HG03520 (cell line): Measurements from ENCODE around the gene UST.

Source experiments
- ATAC-seq: cut with Tn5 transposase; IDR thresholded peaks from one replicate; pipeline ENCODE4 v1.9.1; 2021; ENCODE audit warnings: mild to moderate bottlenecking, moderate library complexity; ENCODE audit not compliant: unreplicated experiment

The UST gene

DNA sequence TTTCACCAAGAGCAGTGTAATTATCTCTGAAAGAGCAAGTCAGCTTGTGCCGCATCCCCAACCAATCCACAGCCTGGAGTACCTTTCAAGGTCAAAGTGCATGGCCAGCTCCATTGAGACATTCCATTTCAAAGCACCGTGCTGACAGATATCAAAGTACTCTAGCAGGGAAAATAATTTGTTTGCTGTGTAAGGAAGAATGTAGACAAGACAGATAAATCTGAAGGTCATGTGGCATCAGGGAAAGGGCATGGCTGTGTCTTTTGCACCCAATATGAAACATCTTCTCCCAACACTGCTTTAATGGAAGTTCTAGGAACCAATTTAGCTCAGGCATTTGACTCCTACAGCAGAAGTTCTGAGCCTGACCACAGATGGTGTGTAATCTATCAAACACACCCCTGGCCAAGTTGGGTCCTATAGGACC is 328.0 kb downstream of the UST start:
- ATAC-seq = no peak

DNA sequence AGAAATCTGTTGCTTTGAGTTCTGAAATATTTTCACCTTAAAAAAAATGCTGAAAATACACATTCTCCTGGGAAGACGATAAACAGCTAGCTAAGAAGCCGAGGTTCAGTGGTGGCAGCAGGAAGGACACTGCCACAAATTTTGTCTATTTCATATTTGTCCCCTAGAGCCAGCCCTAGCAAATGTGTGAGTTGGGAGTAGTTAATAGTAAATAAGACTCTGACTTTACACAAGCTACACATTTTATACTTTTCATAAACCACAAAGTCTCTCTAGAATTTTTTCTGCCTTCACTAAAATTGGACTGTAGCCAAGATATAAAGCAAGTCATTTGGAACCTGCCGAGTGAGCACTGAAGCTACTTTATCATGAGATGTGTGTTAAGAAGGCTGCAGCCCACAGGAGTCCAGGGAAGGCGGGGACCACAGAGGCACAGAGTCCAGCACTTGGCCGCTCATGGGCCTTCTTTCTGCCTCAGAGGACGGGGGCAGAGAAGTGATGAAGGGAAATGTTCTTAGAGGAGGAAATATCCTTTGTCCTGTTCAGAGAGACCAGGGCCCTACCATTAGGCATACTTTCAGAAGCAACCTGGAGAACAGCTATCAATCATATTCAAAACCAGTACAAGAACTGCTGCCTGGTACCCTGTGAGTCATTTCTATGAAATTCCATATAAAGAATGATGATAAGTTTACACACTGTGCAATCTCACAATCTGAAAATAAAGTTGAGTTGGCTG is 329.0 kb downstream of the UST start:
- ATAC-seq = no peak

DNA sequence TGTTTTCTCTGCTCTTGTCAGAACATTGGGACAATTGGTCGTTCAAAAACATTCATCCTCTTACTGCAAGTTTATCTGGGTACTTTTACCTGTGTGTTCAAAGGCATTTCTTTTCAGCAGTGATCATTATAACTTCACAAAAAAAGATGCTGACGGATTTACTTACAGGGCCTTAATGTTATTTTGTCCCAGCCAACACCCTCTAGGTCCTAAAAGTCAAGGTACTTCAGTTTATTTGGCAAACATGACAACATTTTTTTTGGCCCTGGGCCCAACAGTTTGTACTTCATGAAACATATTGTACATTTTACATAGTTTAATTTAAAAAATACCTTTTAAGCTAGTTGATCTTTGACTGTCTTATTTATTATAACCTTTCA is 329.5 kb downstream of the UST start:
- no peak for ATAC-seq

DNA sequence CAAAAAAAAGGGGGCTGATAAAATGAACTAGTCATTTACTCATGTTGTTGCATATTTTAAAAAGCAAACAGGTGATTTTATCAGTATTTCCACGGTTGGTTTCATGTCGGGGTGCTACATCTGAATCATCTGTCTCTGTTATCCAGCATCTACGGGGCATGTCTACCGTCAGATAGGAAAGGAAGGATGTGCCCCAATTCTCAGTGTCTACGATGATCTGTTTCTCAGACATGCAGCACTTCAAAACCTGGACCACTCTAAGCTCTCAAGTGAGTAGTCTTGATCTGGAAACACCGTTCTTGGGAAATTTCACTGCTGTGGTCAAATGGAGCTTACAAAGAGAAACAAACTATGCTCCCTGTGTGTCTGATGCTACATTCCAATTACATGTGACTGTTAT is 330.4 kb downstream of the UST start:
- ATAC-seq = no peak

DNA sequence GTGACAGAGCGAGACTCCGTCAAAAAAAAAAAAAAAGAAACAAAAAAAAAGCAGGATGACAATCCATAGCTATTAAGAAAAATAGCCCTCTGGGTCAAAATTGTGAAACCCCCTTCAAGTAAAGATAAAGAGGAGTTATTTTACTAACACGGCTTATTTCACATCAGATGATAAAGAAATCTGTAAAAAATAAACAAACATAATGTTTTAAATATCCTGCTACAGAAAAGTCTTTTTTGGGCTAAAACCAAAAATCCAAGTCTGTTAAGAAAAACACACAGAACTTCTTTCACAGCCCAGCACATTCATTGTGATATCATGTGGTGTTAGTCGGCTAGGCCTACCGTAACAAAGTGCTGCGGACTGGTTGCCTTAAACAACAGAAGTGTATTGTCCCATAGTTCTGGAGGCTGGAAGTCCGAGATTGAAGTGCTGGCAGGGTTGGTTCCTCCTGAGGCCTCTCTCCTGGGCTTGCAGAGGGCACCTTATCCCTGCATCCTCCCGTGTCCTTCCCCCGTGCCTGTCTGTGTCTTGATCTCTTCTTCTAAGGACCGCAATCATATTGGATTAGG is 331.5 kb downstream of the UST start:
- no peak for ATAC-seq

DNA sequence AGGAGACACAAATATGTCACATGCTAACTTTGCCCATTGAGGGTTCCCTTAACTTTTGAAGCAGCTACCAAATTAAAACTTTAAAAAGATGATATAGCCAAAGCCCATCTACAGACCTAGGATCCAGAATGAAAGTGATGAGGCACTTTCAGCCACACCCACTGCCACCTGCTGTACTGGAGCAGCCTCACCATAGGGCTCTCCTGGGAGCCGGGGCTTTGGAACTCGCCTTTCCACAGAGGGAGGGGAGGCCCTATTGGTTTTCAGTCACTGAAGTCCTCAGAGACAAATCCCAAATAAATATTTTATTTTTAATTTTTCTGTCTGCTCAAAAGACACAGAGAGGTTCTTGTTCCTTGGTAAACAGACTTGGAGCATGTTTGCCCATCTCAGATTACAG is 332.6 kb downstream of the UST start:
- ATAC-seq = no peak

DNA sequence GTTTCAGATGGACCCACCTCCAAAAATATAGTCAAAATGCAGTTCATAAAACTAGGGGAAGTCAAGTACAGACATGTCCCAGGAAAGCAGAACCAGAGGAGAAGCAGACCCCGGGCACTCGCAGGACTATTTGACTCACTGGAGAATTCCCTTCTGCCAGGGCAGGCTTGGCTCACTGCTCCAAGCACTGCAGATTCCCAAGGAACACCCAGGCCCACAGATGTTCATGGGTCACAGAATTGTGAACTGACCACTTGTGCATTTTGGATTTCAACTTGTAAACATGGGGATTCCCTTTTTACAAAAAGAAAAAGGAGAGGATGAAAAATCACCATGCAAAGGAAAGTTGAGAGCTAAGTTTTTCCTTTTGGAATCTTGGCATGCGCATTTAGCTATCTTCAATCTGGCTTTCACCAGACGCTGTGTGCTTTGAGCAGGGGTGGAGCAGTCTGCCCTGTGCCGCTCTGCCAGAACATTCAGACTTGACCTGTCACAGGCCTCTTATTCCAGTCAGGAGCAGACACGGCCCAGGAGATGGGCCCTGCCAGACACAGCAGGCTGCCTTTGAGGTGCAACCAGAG is 333.2 kb downstream of the UST start:
- no peak for ATAC-seq

DNA sequence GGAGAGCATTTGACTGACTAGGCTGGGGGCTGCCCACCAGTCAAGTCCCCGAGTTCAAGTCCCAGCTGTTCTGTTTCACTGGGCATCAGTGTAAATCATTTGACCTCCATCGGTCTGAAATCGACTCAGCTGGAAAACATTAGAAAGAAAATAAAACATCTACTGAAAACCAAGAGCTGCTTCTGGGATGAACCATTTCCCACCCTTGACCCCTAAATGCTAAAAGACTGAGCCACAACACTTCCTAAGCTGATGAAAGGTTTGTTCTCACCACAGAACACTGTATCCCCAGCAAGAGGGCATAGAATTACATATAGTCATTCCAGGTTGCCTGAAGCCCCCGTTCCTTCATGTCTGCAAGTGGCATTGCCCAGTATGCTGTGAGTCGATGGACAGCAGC is 333.7 kb downstream of the UST start:
- no peak for ATAC-seq

DNA sequence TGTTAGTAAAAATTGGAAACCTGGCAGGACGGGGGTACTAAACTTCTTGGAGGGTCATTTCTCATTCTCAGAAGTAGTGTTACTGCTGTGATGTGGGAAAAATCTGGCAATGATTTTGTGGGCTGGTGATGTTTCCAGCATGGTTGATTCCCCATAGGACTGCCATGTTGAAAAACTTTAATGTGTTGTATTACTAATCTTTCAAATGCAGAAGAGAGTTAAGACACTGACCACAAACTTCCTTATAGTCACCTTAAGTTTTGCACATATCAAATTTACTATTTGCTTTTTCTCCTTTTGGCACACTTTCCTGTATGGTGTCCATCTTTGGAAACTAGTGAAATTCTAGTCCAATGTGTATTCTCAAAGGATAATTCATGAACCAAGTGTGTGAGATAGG is 334.5 kb downstream of the UST start:
- no peak for ATAC-seq

DNA sequence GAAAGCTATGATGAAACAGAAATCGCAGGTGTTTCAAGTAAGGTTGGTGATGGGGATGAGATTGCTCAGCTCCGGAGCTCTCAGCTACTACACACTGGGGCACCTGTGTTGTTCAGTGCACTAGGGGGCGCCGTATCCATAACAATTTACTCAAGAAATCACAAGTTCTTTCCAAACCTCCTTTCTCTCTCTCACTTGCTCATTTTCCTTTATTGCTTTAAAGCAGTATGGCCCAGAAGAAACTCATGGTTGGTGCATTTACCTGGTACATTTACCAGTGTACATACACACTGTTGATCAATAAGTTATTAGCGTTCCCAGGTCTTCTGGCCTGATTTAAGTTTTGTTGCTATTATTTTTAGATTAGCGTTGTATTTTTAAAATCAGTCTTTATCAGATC is 335.5 kb downstream of the UST start:
- ATAC-seq = peak; percentile 82

DNA sequence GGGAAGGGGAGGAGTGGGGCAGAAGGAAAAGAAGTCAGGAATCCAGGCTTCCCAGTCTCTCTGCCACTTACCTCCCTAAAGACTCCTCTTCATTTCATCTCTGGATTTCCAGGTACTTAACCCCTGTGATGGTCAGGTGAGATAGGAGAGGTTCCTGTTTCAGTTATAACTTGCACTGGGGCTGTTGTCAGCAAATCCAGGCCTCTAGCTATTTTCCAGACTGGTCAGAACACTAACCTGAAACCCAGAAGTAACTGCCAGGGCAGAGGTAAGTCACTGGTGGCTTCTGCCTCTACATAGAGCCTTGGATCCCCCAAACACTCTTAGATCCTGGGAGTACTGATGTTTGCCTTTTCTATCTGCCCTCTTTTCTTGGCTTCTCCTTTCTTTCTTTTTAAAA is 337.2 kb downstream of the UST start:
- ATAC-seq = no peak

DNA sequence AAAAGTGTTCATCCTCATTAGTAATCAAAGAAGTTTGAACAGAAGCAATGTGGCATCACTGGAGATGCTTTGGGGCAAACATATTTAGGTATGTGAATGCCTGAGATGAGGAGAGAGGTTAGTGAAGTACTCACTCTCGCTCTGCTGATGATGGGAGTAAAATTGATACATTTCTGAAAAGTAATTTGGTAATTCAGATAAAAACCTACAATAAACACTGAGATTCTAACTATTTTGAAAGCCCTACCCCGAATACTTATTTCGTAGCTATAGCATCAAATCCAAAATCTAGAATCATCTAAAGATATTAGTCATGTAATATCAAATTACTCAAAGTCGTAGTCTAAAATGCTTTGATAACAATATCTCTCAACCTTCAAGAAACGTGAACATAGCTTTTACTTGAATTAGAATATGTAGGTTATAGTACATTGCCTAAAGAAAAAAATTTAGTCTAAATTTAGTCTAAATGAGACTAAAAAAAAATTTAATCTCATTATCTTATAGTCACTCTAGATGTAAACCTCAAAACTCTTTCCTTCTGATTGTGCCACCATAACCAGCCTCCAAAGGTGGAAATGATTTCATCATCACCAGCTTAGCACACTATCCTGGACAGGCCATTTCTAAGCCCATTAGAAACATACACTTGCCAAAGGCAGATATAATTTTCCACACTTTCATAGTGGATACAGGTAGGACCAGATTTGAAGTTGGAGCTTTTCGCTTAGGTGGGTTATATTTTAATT is 338.2 kb downstream of the UST start:
- no peak for ATAC-seq

DNA sequence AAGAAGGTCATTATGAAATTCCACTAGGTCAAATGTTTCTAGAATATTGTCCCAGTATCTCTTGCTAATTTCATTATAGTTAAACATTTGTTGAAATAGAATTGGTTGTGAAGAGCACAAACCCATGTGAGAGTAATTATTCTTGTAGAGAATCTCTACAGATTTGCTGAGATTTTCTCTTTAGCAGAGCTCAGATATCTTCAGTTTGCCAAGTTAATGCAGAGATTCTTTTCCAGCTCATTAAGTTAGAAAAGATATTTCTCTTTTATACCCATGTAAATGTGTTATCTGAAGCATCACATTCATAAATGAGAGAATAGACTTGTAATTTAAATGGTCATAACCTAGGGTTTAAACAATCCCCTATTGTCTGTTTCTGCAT is 338.7 kb downstream of the UST start:
- ATAC-seq = no peak

DNA sequence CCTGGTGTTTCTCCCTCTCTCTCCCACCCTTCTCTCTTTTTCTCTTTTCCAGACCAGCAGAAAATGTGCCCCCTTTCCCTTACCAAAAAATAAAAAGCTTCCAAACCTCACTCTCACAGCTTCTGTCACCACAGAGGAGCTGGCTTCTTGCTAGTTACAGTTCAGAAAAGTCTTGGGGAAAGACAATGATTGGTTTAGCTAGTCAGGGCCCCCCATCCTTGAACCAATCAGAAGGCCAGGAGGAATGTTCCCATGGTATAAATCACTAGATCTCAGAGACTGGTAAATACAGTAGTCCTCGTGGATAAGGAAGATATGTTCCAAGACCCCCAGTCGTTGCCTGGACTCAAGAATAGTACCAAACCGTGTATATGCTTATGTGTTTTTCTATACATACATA is 339.5 kb downstream of the UST start:
- no peak for ATAC-seq

DNA sequence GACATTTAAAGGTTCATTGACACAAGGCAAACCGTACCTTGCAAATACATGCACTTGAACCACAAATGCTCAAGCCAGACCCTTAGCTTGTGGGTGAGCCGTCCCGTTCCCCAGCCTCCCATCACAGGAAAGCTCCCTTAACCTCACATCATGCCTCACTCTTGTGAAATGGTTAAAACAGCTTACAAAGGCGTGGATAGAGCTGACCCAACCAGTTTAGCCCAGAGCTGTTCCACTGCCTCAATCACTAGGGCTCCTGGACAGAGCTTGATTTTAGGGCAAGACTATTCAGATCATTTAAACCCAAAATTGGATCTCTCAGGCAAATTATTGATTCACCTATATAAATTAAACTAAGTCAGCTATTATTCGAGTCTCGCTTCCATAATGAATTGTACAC is 341.1 kb downstream of the UST start:
- no peak for ATAC-seq

DNA sequence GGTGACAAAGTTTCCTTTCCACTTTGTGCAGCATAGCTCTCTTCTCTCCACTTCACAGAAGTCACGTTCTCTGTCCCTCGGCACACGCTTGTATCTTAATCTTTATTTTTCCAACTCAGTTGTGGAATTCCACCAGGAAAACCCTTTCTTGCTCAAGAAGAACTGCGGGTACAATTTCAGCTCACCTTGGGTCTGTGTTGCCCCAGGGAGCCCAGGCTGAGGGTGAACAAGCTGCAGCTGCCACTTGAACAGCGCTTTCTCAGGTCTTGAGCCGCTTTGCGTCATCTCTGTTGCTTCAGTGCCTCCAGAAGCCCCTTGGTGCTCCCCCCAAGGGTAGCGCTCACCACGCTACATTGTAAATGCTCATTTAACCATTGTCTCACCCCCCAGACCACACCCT is 341.5 kb downstream of the UST start:
- no peak for ATAC-seq

DNA sequence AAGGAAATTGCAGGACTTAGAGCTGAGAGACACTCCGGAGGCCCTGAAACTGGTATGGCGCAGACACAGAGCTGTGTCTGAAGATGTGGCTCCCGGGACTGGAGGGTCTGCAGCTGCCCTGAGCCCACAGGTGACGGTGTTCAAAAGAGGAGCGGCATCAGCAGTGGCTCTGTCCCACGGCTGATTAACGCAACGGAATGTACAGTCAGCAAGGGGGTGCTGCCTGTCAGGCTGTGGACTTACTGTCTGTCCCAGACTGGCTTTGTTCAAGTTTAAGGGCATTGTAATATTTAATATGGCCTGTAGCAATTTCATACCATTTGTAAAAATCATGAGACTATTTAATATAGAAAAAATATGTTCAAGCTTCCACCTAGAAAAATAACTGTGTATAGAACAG is 342.7 kb downstream of the UST start:
- no peak for ATAC-seq

DNA sequence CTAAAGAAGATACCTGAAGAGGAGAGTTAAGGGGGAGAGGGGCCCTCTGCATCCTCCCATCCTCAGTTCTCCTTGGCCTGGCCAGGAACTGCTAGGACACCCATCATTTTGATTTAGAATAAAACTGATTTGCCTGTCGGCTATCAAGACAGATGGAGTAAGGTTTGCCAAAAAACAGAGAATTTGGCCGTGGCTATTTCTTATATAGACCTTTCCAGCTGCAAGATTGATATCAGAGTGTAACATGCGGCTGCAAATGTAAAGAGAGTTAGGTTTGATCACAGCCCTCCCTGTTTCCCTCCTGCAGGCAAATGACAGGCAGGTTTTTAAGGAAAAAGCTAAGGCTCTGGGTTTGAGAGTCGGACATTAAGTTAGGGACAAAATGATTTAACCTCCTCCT is 344.1 kb downstream of the UST start:
- ATAC-seq = no peak

DNA sequence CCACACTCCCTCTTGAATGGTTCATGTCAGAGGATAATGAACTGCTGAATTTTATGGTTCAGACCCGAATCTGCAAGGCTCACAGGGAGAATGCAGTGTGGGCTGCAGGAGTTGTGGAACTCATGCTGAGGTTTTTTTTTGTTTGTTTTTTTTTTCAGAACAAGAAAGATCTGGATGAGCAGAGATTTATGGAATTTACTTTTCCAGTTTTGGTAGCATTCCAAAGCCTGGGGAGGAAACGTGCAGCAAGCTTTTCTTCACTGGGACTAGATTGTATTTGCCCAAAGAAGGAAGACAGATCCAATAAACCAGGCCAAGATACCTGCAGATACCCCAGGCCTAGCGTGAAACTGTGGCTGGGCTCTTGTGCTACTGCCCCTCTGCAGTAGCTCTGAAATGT is 346.8 kb downstream of the UST start:
- ATAC-seq = no peak

DNA sequence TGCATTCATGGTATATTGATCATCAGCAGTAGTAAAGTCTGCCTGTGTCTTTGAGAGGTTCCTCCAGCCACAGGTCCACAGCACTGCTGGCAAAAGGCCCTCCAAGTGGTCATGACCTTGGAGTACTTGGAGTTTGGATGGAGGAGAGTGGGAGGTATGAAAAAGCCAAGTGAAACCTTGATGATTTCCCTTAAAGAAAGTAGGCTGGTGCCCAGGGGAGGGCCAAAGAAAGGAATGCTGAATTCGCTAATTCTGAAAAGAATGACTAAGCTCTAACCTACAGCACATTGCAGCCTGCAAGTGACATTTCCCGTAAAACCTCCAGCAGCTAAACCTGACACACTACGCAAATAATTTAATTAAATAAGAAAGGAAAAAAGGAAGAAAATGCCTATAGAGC is 347.3 kb downstream of the UST start:
- ATAC-seq = no peak

DNA sequence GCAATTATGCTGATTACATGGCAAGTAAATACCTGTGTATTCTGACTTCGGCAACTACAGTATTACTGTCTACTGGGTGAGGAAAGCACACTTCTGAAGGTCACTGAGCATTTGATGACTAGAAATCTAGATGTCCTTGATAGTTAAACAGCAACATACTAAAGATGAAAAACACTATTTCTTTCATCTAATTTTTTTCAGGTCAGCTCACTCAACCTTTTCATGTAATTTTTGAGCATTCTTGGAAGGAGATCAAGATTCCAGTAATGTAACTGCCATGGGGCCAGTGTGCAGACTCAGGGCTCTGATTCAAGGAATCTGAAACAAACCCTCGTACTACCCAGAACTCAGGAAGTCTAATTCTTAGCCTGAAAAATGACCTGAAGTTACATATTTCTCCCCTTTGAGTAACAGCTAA is 348.1 kb downstream of the UST start:
- no peak for ATAC-seq

DNA sequence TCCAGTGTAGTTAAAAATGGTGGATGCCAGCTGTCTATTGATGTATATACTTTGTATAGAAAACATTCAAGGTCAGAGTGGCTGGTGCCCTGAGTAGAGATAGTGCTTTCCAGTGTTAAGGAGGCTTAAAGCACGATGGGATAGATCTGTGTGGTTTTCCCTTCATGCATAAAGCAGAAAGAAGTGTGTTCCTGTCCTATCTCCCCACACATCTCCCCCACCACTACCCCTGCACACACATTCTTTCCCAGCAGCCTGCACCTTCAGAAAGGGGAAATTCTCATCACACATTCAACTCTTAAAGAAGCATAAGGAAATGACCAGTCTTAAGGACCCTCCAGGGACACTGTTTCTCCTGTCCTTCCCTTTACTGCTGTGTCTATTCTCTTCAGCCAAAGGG is 349.0 kb downstream of the UST start:
- ATAC-seq = no peak
